CMK (cell line): ENCODE data around the gene IQCE.
"Not testable (repeated sequence)": the region's sequence is repeated elsewhere in the genome, so short reads cannot be mapped to it uniquely, and the experiment has no call there.

Experiments
- DNase-seq: peaks from one replicate; pipeline ENCODE4 v3.0.0-alpha.2; 2010; ENCODE audit warnings: low read depth

The IQCE gene

GRCh38 chr7:2532199-2532772, 26.5 kb upstream of the IQCE start:
- not testable (repeated sequence) for DNase-seq

GRCh38 chr7:2532816-2533215, 26.0 kb upstream of the IQCE start:
- not testable (repeated sequence) for DNase-seq

GRCh38 chr7:2533566-2533965, 25.2 kb upstream of the IQCE start:
- not testable (repeated sequence) for DNase-seq

GRCh38 chr7:2534214-2534613, 24.6 kb upstream of the IQCE start:
- DNase-seq = not testable (repeated sequence)

DNA sequence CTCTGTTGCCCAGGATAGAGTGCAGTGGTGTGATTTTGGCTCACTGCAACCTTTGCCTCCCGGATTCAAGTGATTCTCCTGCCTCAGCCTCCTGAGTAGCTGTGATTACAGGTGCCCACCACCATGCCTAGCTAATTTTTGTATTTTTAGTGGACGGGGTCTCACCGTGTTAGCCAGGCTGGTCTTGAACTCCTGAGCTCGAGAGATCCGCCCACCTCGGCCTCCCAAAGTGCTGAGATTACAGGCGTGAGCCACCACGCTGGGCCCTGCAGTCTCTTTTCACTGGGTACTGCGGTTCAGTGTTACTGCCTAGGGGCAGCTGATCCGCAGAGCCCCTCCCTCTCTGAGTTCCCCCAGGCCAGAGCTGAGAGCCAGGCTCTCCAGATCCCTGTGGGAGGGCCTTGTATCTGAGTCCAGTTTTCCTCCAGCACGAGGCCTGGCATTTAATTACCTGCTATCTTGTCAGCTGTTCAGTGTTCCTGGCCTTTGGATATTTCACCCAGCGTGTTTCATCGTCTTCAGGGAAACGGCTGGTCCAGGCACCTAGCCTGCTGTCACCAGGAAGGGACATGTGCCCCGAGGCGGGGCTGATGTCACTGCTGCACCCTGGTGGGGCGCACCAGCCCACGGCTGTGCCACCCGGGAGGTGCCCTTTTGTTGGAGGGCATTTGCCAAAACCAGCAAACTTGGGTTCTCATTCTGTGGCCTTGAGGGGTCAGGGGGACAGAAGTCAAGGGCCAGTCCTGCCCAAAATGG, 22.7 kb upstream of the IQCE start:
- DNase-seq = not testable (repeated sequence)

- DNase-seq = no peak
Measured at GRCh38 chr7:2537981-2538851, 20.6 kb upstream of the IQCE start.

DNA sequence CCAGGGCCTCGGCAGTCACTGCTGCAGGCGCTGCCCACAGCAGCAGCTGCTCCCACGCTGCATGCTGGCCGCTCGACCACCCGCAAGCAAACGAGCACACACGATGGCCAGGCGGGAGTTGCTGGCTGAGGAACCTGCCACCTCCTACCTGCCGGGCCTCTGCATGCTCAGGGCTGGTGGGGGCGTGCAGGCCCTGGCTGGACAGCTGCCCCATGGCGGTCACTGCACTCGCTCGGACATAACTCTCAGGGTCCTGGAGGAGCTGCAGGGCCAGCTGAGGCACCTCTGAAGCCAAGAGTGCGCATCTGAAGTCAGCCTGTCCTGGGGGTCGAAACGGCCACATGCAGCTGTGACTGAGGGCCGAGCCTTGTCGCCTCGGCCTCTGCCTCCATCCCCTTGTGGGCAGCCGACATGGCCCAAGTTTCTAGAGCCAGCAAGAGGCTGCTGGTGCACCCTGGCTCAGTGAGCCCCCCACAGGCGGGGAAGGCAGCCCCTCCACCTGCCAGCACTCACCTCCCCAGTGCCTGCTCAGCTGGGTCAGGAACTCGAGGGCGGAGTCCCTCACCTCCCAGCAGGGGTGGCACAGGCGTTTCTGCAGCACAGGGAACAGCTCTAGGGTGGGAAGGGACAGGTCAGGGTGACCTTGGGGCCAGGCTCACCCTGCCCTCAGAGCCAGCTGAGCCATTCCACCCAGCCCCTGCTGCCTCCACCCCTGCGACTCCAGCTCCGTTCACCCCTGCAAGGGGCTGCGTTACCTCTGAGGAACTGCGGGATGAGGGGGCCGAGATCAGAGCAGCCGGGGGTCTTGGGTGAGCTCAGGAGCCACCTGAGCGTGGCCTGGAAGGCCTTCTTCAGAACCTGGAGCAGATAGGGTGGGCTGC, 19.5 kb upstream of the IQCE start:
- no peak for DNase-seq

GRCh38 chr7:2540133-2540532, 18.6 kb upstream of the IQCE start:
- no peak for DNase-seq

DNA sequence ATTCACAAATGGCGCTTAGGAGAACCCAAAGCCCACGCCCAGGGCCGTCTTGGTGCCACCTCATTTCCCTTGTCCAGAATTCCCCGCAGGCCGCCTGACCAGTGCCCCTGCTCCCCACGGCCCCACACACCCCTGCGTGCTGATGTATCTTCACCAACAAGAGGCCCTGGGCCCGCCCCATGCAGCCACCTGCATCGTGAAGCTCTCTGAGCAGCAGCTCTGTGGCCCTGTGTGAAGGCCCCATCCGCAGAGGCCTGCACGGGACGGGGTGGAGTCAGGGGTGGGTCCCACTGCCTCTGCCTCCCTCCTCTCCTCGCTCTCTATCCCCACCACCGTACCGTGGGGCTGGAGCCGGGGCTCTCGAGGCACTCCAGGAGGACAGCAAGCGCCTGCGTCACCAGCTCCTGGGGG, 18.1 kb upstream of the IQCE start:
- DNase-seq = no peak

DNA sequence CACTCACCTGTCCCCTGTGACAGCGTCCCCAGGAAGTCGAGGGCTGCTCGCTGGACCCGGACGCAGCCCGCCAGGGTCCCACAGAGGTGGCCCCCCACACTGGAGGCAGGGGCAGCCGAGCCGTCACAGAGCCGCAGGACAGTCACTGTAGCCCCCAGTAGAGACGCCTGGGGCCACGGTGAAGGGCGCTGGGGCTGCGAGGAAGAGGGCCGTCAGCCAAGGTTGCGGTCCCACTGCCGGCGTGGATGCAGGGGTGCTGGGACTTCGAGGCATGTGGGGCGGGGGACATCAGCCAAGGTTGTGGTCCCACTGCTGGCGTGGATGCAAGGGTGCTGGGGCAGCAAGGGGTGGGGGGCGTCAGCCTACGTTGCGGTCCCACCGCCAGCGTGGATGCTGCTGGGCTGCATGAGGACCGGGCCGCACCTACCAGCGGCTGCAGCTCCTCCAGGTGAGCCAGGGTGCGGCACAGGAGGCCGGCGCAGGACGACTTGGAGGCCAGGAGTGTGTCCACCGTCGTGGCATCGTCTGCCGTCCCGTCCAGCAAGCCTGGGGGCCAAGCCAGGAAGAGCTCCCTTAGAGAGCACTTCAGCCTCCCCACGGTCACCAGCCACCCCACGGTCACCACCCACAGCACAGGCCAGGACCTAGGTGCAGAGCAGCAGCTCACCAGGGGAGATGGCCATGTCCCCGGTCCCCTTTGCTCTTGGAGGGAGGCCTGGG, 17.3 kb upstream of the IQCE start:
- no peak for DNase-seq

DNA sequence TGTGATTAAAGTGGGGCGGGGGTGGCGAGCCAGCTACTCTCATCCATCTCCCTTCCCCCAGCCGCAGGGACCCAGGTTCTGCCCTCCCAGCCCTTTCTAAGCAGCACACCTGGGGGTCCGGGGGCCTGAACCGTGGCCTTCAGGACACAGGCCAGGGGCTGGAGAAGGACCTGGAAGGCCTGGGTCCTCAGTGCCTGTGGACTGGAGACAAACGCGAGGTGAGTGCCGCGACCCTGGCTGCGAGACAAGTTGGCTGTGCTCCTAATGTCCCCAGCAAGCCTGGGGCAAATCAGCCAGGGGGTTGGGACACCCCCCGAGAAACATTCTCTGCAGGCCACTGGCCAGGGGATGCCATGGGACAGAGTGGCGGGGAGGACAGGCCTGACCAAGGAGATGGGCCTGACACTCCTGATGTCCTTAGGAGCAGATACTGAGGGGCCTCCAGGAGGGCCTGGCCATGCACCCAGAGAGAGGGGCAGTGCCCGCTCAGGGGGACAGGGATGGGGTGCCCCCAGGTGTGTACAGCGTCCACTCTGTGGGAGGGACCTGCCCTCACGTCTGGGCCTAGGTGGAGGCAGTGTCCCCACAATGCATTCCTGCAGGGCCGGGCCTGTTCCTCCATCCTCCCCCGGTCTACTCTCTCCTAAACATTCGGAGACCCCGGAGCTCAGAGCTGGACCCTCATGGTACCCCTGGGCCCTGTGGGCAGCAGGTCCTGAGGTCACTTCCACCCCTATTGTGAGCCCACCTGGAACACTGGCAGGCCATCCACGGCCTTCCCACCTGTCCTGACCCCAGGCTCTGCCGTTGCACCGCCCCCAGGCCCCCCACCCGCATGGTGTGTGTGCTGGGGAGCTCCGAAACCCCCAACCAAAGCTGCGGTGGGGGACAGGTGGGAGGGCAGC, 16.5 kb upstream of the IQCE start:
- no peak for DNase-seq

DNA sequence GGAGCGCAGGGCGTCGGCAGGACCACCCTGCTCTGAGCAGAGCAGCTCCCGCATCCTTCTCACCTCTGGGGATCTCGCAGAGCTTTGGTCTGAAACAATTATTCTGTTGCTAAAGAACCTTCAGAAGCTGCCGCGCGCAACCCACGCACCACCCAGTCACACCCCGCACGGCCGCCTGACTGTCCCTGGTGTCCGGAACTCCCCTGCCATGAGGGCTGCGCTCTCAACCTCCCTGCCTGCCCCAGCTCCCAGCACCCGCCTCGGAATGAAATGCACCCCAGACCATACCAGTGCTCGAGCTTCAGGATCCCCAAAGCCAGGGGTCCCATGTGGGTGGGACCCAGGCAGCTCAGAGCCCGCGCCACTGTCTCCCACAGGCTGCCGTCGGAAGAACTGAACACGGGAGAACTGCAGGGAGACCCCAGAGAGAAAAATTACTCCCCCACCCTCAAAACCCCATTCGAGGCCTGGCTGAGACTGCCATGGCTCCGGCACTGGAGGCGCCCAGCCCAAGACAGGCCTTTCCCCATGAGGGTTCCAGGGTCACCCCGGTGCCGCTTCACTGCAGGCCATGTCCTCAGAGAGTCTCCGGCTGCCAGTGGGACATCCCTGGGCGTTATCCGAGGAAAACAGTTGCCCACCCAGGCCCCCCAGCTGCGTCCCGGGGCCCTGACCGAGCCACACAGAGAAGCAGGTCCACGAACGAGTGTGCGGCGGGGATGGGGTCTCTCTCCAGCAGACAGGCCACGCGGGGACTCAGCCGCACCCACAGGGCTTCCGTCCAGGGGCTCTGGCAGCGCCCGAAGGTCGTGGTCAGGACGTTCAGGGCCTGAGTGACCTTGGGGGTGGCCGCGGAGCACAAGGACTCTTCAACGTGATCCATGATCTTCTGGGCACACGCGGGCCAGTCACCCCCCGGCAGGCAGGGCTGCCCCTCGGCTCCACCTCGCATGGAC, 15.6 kb upstream of the IQCE start:
- DNase-seq = no peak

- no peak for DNase-seq
Measured at GRCh38 chr7:2544541-2545188, 14.1 kb upstream of the IQCE start.

DNA sequence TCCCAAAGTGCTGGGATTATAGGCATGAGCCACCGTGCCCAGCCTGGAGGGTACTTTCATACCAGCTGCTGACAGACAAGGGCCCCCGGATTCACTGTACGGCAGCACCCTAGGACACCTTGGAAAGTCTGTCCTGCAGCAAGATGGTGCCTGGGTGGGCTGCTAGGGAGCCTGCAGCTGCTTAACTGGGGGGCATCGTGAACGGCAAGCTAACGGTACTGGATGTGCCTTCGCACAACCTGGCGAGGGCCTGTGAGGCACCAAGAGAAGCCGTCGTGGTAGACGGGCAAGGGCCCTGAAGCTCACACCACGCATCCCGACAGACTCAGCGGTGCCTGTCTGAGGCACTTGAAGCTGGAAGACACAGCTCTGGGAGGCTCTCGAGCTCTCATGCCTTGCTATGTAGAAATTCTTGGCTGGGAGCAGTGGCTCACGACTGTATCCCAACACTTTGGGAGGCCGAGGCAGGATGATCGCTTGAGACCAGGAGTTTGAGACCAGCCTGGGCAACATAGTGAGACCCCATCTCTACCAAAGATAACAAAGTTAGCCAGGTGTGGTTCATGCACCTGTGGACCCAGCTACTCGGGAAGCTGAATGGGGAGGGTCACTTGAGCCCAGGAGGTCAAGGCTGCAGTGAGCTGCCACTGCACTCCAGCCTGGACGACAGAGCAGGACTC, 12.9 kb upstream of the IQCE start:
- no peak for DNase-seq

GRCh38 chr7:2546776-2547586, 11.8 kb upstream of the IQCE start:
- DNase-seq = no peak

GRCh38 chr7:2551418-2551817, 7.4 kb upstream of the IQCE start:
- no peak for DNase-seq

DNA sequence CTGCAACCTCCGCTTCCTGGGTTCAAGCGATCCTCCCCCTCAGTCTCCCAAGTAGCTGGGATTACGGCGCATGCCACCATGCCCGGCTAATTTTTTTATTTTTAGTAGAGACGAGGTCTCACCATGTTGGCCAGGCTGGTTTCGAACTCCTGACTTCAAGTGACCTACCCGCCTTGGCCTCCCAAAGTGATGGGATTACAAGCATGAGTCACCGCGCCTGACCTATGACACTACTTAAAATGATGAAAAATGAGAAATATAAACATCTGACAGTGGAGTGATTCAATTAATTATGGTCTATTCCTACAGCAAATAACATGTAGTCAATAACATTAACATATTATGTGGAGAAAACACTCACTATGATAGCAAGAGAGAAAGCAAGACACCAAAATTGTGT, 5.7 kb upstream of the IQCE start:
- no peak for DNase-seq
